GM12865 (cell line): ENCODE data around the gene PDE4D.

Experiments used
- DNase-seq: peaks from one replicate; pipeline ENCODE4 v3.0.0; 2010; ENCODE audit warnings: low read depth
- H3K4me3 ChIP-seq: 2 replicates; pipeline ENCODE4 v1.5.1; 2011; ENCODE audit warnings: mild to moderate bottlenecking, low read depth, low read length, control low read depth
- TF ChIP-seq, protein P1 (sequence below): IDR thresholded peaks from 2 replicates; pipeline ENCODE4 v1.5.1; 2011; ENCODE audit warnings: low read length, control low read depth, low read depth, inconsistent platforms; ENCODE audit not compliant: insufficient read depth; ENCODE audit errors: missing control alignments

The PDE4D gene

GRCh38 chr5:59535561-59535960 lies 358.0 kb downstream of the PDE4D start:
- TF ChIP-seq, protein P1, sequence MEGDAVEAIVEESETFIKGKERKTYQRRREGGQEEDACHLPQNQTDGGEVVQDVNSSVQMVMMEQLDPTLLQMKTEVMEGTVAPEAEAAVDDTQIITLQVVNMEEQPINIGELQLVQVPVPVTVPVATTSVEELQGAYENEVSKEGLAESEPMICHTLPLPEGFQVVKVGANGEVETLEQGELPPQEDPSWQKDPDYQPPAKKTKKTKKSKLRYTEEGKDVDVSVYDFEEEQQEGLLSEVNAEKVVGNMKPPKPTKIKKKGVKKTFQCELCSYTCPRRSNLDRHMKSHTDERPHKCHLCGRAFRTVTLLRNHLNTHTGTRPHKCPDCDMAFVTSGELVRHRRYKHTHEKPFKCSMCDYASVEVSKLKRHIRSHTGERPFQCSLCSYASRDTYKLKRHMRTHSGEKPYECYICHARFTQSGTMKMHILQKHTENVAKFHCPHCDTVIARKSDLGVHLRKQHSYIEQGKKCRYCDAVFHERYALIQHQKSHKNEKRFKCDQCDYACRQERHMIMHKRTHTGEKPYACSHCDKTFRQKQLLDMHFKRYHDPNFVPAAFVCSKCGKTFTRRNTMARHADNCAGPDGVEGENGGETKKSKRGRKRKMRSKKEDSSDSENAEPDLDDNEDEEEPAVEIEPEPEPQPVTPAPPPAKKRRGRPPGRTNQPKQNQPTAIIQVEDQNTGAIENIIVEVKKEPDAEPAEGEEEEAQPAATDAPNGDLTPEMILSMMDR = no peak
- no peak for DNase-seq
- no peak overlapping the region for H3K4me3 ChIP-seq

- no peak overlapping the region for H3K4me3 ChIP-seq
- TF ChIP-seq, protein P1 = no peak
- no peak for DNase-seq
These were observed 359.8 kb downstream of the PDE4D start for GRCh38 chr5:59533730-59534108.

DNA sequence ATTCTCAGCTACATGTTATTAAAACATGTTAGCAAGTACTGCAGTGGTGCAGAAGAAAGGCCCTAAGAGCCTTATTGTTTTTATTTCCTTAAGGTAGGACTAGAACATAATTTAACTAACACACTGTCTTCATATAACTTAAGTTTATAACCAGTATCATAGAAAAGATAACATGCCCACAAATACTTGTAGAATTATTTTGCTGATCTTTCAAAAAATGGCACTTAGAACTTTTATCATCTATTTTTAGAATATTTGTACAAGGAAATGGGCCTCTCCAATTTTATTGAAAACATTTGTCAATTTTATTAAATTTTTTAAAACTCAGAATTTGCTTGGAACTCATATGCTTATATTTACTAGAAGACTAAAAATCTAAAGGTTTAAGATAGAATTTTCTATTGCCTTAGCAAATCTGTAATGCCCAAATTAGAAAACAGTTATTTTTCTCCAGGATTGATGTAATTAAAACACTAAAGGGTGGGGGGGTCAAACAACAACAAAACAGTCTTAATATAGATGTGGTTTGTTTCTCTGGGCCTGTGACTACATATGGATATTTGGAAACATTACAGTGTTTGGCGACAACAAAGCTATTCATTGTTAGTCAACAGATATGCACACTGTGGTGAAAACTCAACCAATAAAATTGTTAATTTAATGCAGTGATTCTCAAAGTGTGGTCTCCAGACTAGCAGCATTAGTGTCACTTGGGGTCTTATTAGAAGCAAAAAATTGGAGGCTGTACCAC lies 360.4 kb downstream of the PDE4D start:
- no peak for DNase-seq
- TF ChIP-seq, protein P1 = no peak
- no peak overlapping the region for H3K4me3 ChIP-seq

DNA sequence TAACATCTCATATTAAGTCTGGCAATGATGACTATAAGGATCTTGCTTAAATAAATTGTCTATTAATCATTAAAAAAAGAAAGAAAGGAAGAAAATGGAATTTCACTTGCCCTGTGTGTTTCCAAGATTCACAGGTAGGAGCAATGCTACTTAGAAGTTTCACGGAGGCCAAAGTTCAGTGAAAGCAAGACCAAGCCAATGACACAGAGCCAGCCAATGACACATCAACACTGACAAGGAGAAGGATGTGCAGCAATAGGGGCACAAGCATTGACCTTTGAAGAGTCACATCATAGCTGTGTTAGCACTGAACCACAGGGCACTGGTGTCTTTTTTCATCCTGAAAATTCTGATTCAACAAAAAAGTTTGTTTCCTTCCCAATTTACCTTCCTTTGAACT lies 364.3 kb downstream of the PDE4D start:
- H3K4me3 ChIP-seq = no peak overlapping the region
- TF ChIP-seq, protein P1 = no peak
- DNase-seq = no peak

DNA sequence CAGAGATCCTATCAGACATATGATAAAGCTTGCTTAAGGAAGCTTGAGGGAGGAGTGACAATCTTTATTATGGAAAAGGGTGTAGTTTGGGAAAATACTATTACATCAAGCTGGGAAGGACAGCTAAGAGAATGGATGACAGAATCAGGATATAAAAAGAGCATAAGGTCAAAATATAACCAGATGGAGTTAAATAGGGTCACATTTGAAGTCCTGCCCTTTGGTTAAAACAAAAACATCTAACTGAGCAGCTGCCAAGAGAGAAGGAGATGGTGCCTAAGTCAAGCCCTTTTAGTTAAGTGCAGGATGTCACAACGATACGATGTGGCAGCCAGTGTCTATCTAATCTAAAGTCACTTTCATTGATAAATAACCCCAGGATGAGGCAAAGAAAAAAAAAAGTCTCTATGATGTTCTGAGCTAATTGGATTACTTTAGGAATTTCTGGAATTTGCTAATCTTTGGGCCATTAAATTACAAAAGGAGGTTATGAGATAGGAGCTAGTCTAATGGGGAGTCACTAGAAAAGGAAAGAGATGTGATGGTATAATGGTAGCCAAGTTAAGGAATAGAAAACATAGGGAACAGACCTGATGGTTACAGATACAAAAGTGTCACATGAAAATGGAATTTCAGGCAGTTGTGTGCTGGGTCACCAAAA lies 365.2 kb downstream of the PDE4D start:
- no peak for DNase-seq
- TF ChIP-seq, protein P1 = no peak
- H3K4me3 ChIP-seq = no peak overlapping the region

- no peak overlapping the region for H3K4me3 ChIP-seq
- no peak for DNase-seq
- TF ChIP-seq, protein P1 = no peak
These were observed 367.6 kb downstream of the PDE4D start for GRCh38 chr5:59525957-59526356.

- no peak for DNase-seq
- TF ChIP-seq, protein P1 = no peak
- H3K4me3 ChIP-seq = no peak overlapping the region
These were observed 368.2 kb downstream of the PDE4D start for GRCh38 chr5:59525311-59525710.
